GM19351 (cell line): ENCODE measurements around the gene RNF39.
A peak's percentile ranks its signal among the peaks of the same experiment; 100 is the strongest.

Experiments
- ATAC-seq: cut with Tn5 transposase; IDR thresholded peaks from one replicate; pipeline ENCODE4 v1.9.1; 2021; ENCODE audit warnings: mild to moderate bottlenecking, moderate library complexity; ENCODE audit not compliant: unreplicated experiment

The RNF39 gene

GRCh38 chr6:30097902-30098768 lies 22.6 kb upstream of the RNF39 start:
- ATAC-seq, result no peak

- ATAC-seq, result no peak
These were observed 21.3 kb upstream of the RNF39 start for GRCh38 chr6:30096829-30097228.

- ATAC-seq, result no peak
These were observed 18.5 kb upstream of the RNF39 start for GRCh38 chr6:30093951-30094661.

- ATAC-seq, result no peak
These were observed 17.4 kb upstream of the RNF39 start for GRCh38 chr6:30092852-30093543.

DNA sequence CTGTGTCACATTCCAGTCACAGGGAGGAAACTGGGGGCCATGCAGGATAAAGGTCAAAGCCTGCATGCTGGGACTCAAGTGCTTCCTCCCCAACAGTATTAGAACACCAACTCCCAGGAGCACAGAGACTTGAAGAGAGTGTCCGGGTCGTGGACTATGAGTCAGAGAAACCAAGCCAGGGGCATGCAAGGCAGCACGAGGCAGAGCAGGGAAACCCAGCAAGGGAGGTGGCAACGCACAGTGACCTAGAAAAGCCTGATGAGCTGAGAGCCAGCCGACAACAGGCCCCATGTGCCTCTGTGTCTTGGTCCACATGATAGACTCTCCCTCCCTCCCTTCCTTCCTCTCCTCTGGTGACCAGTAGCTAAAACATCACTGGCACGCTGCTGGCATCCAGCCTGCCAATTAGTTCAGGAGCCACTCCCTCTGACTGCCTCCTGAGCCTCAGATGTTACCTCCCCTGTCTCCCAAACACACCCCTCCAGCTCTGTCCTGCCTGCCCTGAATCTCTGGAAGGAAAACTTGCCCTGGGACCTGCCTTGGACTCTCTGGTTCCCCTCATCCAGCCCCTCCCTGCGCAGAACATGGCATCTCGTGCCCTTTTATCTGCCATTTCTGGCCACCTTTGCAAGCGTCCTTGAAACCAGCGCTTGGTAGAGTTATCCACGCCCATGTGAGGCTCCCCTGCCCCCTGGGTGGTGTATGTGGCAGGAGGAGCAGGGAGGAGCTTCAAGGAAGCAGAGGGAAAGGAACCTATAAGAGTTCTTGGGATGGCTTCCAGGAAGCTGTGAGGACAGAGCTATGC lies 16.2 kb upstream of the RNF39 start:
- ATAC-seq, result no peak

- no peak for ATAC-seq
These were observed 12.3 kb upstream of the RNF39 start for GRCh38 chr6:30087876-30088275.

DNA sequence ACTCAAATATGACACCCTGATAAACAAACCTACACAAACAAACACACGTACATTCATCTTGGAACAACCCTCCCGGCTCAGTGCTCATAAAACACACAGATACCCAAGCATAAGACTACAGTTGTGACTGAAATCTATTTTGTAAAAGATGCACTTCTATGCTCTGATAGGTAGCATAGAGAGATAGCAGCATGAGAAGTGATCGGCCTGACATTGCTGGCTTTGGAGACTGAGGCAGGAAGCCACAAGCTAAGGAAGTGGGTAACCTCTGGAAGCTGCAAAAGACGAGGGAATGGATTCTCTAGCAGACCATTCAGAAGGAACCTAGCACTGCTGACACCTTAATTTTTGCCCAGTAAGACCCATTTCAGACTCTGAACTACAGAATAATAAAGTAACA lies 1.6 kb upstream of the RNF39 start:
- ATAC-seq, result no peak

DNA sequence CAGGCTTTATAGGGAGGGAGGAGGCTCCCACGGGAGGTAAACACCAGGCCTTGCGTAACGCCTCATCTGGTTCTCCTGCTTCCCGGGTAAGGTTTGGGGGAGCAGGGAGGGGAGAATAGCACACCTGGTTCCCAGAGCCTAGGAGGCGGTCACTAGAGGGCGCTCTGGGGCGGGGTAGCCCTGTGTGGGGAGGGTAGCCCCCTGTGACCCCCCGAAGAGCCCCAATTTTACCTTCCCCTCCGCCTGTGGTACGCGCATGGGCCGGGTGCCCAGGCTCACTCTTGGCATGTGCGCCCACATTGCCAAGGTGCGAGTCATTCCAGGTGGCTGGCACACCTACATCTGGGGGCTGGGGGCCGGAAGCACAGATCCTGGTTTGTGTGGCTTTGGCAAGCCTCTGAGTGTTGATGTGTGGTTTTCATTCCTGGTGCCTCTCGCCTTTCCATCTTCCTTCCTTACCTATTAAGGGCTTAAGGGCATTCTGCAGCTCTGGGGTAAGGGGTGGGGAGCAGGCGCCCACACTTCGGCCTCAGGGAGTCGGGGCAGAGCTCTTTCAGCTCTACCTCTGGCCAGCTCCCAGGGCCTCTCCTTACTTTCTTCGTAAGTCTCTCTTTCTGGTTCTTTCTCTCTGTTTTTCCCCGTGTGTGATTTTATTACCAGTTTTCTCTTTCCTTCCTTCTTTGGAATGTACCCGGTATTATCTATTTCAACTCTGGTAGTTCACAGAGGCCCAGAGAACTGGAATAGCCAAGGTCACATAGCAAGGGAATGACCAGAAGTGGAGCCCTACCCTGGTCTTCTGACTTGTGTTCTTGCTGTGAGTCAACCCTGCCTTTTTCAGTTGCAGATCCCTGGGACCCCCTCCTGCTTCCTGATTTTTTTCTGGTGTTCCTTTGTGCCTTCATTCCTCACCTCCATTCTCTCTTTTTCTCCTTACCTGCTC lies 492 bp upstream of the RNF39 start:
- no peak for ATAC-seq

DNA sequence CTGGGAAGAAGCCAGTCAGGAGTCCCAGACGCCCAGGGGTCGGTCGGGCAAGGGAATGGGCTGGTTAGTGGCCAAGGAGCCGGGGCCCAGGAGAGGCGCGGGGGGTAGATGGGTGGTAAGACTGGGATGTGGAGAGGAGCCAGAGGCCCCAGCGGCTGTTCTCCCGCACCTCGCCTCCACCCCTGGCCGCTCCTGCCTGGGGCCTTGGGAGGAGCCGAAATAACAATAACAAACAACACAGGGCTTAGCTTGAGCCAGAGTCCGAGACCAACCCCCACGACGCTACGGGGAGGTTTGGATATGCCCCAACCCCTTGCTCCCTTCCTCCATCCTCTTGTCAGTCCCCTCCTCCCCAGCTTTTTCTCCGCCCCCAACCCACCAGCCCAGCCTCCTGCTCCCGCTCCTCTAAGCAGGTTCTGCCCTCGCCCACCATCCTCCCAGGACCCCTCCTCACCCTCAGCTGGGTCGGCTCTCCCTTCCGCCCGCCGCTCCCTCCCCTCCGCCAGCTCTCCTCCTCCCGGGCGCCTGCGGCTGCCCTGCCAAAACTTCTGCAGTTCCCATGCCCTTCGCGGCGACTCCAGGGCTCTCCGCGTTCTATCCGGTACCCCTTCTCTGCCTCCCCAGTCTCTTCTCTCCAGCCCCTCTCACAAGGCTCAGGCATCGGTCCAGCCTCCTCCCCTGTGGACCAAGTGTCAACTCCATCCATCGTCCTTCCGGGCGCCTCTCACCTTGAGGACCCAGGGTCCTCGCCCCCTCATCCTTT lies 1.1 kb downstream of the RNF39 start:
- no peak for ATAC-seq

GRCh38 chr6:30073489-30074235 lies 1.9 kb downstream of the RNF39 start:
- ATAC-seq, result no peak

DNA sequence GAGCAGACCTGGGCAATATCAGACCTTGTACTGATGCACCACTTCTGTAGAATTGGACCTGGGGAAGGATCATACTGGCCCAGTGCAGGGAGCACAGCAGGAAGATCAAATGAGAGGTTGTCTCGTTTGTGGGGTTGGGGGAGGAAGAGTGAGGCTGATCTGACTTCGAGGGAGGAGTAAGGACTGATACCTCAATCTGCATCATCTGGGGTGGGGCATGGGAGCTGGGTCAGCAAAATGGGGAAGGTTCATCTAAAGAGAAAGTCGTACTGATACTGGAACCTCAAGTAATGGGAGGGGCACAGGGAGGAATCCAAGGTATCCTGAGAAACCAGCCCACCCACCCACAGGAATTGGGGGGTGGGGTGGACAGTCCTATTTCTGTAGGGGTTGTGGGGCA lies 3.7 kb downstream of the RNF39 start:
- no peak for ATAC-seq

DNA sequence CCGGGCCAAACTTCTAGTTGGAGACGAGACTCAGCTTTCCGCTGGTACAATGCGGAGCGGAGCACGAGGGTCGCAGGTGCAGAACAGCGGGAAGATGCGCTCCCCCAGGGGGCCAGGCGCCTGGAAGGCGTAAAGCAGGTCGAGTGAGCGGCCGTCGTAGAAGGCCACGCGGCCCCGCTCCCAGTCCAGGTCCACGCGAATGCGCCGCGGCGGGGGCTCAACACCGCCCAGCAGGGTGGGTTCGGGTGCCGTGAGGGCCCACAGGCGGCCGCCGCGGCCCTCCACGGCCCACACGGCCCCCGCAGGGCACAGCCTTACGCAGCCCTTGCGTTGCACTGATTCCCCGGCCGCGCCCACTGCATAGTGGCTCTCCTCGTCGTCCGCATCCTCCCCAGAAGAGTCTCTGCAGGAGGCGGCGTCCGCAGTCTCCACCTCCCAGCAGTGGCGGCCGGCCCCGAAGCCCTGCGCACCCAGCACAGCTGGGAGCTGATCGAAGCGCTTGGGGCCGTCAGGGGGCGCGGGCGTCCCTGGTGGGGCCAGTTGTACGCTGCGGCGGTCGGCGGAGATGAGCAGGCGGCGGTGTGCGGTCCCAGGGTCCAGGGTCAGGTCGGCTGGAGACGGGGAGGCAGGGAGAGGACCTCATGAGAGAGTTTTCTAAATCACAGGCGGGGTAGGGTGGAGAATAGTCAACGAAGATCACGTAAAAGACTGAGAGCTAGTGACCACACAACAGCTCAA lies 4.3 kb downstream of the RNF39 start:
- no peak for ATAC-seq

DNA sequence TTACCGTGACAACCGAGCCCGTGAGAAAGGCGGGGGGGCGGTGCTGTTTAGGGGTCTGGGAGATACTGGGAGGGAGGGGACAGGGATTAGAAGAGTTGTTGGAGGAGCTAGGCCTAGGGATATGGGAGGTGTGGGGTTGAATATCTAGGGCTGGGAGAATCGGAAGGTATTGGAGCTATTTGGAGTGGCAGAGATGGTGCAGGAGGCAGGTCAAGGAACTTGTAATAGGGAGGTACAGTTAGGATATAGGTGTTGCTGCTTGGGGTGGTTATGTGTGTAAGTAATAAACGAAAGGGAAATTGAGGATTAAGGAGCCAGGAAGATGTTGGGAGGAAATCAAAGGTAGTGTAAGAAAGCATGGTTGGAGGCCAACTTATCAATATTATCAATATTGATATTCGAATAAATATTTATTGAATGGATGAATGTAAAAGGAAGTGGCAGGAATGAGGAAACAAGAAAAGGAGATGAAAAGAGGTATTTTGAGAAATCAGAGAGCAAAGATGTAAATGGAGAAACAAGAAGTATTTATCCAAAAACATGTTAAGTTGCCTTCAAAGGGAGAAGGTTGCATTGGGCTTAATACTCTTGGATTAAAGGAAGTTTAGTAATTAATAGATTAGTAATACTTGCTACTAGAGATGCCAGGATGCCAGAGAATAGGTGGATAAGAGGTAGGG lies 8.0 kb downstream of the RNF39 start:
- no peak for ATAC-seq

- ATAC-seq, result peak; percentile 92
These were observed 8.8 kb downstream of the RNF39 start, which contains the start of gene PPP1R11 for GRCh38 chr6:30066577-30067459. Gene PPP1R11 (plus strand): TSS chr6:30067198. CDS start chr6:30067411, 213 bp downstream.

GRCh38 chr6:30066082-30066481 lies 9.5 kb downstream of the RNF39 start:
- no peak for ATAC-seq

- ATAC-seq, result no peak
These were observed 12.3 kb downstream of the RNF39 start for GRCh38 chr6:30063315-30063714.
